Measurements from ENCODE around the gene UBR2. TPM values are rescaled to one million over a fixed set of nuclear protein-coding genes. Genes with fewer than 3 reads are reported as not detected.

Gene UBR2
- total and polyA plus RNA-seq, 2 of the 13 experiments (the other 11 are each of a cell fraction or from before 2014, with no cell fraction given) = 17.6 to 29.3 TPM

DNA sequence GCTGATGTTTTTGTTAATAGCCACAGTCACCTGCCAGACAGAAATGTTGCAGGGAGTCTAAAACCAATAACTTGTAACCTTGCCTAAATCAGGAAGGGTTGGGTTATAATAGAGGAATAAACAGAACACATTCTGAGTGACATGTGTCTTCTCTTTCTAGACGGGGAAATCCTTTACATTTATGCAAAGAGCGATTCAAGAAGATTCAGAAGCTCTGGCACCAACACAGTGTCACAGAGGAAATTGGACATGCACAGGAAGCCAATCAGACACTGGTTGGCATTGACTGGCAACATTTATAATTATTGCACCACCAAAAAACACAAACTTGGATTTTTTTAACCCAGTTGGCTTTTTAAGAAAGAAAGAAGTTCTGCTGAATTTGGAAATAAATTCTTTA, 127.0 kb downstream of the UBR2 start (continued):
- no peak for TF ChIP-seq RNF2 (conservative IDR thresholded peaks at IDR 0.05; ENCODE audit: low read depth)
- TF ChIP-seq SKI (IDR thresholded peaks at IDR 0.05; ENCODE audit: partially characterized antibody) = no peak
- TF ChIP-seq, protein P1, sequence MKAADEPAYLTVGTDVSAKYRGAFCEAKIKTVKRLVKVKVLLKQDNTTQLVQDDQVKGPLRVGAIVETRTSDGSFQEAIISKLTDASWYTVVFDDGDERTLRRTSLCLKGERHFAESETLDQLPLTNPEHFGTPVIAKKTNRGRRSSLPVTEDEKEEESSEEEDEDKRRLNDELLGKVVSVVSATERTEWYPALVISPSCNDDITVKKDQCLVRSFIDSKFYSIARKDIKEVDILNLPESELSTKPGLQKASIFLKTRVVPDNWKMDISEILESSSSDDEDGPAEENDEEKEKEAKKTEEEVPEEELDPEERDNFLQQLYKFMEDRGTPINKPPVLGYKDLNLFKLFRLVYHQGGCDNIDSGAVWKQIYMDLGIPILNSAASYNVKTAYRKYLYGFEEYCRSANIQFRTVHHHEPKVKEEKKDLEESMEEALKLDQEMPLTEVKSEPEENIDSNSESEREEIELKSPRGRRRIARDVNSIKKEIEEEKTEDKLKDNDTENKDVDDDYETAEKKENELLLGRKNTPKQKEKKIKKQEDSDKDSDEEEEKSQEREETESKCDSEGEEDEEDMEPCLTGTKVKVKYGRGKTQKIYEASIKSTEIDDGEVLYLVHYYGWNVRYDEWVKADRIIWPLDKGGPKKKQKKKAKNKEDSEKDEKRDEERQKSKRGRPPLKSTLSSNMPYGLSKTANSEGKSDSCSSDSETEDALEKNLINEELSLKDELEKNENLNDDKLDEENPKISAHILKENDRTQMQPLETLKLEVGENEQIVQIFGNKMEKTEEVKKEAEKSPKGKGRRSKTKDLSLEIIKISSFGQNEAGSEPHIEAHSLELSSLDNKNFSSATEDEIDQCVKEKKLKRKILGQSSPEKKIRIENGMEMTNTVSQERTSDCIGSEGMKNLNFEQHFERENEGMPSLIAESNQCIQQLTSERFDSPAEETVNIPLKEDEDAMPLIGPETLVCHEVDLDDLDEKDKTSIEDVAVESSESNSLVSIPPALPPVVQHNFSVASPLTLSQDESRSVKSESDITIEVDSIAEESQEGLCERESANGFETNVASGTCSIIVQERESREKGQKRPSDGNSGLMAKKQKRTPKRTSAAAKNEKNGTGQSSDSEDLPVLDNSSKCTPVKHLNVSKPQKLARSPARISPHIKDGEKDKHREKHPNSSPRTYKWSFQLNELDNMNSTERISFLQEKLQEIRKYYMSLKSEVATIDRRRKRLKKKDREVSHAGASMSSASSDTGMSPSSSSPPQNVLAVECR (CRISPR knock-in tag; IDR thresholded peaks at IDR 0.05; ENCODE audit: borderline replicate concordance) = no peak
- TF ChIP-seq ZNF816 (CRISPR knock-in tag; IDR thresholded peaks at IDR 0.05; ENCODE audit: borderline replicate concordance) = no peak
- no peak for TF ChIP-seq MIER3 (CRISPR knock-in tag; IDR thresholded peaks at IDR 0.05; ENCODE audit: borderline replicate concordance)
- TF ChIP-seq ZNF225 (CRISPR knock-in tag; IDR thresholded peaks at IDR 0.05) = no peak

DNA sequence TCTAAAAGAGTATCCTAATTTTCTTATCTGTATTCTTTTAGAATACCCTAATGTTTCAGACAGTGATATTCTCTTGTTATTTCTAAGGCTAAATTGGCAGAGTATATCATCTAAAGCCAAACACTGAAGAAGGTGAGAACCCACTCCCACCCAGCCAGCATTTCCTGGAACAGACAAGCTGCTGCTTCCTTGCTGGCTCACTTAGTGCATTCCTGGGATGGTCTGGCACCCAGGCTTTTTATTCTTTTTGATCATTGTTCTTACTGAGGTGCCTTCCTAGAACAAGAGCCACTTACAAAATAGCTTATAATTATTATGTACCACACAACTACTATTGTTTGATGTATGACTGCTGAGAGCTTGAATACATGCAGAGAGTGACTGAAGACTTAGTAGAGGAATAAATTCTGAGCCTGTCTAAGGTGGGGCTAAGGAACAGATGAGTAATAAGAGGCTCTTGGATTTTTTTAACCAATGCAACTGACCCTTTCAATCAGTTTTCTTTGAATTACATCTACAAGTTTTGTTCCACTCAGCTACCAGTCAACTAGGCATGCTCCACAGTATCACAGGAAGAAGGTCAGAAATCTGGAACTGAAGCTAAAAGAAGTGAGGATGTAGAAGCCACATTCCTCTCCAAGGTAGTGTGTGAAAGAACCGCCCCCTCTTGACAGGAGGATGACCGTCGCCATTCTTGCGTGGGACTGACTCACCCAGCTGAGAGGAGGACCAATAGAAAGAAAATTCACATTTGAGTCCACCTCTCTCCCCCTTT, 128.5 kb downstream of the UBR2 start:
- WGBS (ENCODE audit: low lambda C conversion rate) = 97% methylated on average over 4 of the region's 4 CpGs
- Histone ChIP-seq H3K27ac (ENCODE audit: extremely low read length, insufficient read depth, low read length) (no peak overlapping the region), H2AFZ (ENCODE audit: low read length) (no peak overlapping the region), H3K36me3 (replicated peaks in 1 of 2; ENCODE audit: control insufficient read depth in 1 of 2, insufficient read depth in 2 of 2, low read length in 2 of 2) (peaks cover 21 to 52% of the 10 kb centered on the region in 2 experiments), H3K79me2 (ENCODE audit: insufficient read depth, low read length) (no peaks in the 10 kb centered on the region), H3K4me3 (replicated peaks in 1 of 3; ENCODE audit: insufficient read depth in 1 of 3, low read depth in 2 of 3, low read length in 3 of 3) (no peak overlapping the region), H4K20me1 (ENCODE audit: insufficient read depth, low read length) (no peaks in the 10 kb centered on the region), H3K4me1 (ENCODE audit: insufficient read depth, low read length) (no peaks in the 10 kb centered on the region), H3K27me3 (ENCODE audit: control insufficient read depth in 1 of 2, insufficient read depth in 2 of 2, low read length in 2 of 2) (no peaks in the 10 kb centered on the region), H3K4me2 (ENCODE audit: low read depth, low read length) (no peak overlapping the region), H3K9ac (ENCODE audit: insufficient read depth, low read depth, low read length) (no peak overlapping the region), H3K9me3 (ENCODE audit: low read length) (no peaks in the 10 kb centered on the region)
- no TSS peak for BruUV-seq (replicated peaks)
- DNase-seq (ENCODE audit: low spot score) = no peak
- no peak for FAIRE-seq
- intact Hi-C loops (cut with micrococcal nuclease; ENCODE audit: unreplicated experiment) (no loop called here), in situ Hi-C loops (cut with HindIII; ENCODE audit: extremely low pct_ligation_motif_present, low pct_unique_long_range_greater_than_20kb) (no loop called here)
- TF ChIP-seq, protein P2, sequence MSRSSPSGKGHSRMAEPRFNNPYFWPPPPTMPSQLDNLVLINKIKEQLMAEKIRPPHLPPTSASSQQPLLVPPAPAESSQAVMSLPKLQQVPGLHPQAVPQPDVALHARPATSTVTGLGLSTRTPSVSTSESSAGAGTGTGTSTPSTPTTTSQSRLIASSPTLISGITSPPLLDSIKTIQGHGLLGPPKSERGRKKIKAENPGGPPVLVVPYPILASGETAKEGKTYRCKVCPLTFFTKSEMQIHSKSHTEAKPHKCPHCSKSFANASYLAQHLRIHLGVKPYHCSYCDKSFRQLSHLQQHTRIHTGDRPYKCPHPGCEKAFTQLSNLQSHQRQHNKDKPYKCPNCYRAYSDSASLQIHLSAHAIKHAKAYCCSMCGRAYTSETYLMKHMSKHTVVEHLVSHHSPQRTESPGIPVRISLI (CRISPR knock-in tag; IDR thresholded peaks at IDR 0.05; ENCODE audit: borderline replicate concordance) = no peak
- TF ChIP-seq ZNF30 (CRISPR knock-in tag; IDR thresholded peaks at IDR 0.05) (no peak), MEIS1 (CRISPR knock-in tag; IDR thresholded peaks at IDR 0.05; ENCODE audit: borderline replicate concordance) (no peak), ZNF781 (CRISPR knock-in tag; IDR thresholded peaks at IDR 0.05; ENCODE audit: borderline replicate concordance, not compliant biosample characterization) (no peak), SYNCRIP (IDR thresholded peaks at IDR 0.05; ENCODE audit: insufficient read depth, low read depth, low read length) (no peak), ZNF616 (CRISPR knock-in tag; IDR thresholded peaks at IDR 0.05; ENCODE audit: low read depth) (no peak), HNF4A (CRISPR knock-in tag; IDR thresholded peaks at IDR 0.05) (no peak)
- TF ChIP-seq, protein P3, sequence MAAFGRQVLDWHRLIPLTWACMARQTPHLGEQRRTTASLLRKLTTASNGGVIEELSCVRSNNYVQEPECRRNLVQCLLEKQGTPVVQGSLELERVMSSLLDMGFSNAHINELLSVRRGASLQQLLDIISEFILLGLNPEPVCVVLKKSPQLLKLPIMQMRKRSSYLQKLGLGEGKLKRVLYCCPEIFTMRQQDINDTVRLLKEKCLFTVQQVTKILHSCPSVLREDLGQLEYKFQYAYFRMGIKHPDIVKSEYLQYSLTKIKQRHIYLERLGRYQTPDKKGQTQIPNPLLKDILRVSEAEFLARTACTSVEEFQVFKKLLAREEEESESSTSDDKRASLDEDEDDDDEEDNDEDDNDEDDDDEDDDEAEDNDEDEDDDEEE (CRISPR knock-in tag; IDR thresholded peaks at IDR 0.05) = no peak
- TF ChIP-seq, protein P4, sequence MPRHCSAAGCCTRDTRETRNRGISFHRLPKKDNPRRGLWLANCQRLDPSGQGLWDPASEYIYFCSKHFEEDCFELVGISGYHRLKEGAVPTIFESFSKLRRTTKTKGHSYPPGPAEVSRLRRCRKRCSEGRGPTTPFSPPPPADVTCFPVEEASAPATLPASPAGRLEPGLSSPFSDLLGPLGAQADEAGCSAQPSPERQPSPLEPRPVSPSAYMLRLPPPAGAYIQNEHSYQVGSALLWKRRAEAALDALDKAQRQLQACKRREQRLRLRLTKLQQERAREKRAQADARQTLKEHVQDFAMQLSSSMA (CRISPR knock-in tag; IDR thresholded peaks at IDR 0.05) = no peak
- no peak for ATAC-seq
- CTCF ChIA-PET (ENCODE audit: low intra/inter-chr PET ratio, low total read pairs) = no interaction called here
- POLR2A ChIA-PET = interaction anchor here (0.8 to 1.1 kb wide), 2 partner anchors 12 to 90 kb away, joined by 3 to 4 read pairs; no protein-coding TSS in a partner anchor
